A549 treated with CpdA at 1 μM for 4 hours (cell line): ENCODE results near the gene ABHD17C. TPM values are rescaled to one million over a fixed set of nuclear protein-coding genes. Genes with fewer than 3 reads are reported as not detected.

ENCODE experiments used
- total RNA-seq: library from RNA; stranded (reverse); fragments of 200-300 nt; extraction: Qiagen RNA extraction; gene quantifications from 5 replicates; pipeline ENCODE4 v1.2.3, GENCODE V29; 2022; ENCODE audit warnings: low read depth

Gene ABHD17C
- 42.0 to 48.0 TPM (median 45.9 TPM) in 5 replicates for total RNA-seq

DNA sequence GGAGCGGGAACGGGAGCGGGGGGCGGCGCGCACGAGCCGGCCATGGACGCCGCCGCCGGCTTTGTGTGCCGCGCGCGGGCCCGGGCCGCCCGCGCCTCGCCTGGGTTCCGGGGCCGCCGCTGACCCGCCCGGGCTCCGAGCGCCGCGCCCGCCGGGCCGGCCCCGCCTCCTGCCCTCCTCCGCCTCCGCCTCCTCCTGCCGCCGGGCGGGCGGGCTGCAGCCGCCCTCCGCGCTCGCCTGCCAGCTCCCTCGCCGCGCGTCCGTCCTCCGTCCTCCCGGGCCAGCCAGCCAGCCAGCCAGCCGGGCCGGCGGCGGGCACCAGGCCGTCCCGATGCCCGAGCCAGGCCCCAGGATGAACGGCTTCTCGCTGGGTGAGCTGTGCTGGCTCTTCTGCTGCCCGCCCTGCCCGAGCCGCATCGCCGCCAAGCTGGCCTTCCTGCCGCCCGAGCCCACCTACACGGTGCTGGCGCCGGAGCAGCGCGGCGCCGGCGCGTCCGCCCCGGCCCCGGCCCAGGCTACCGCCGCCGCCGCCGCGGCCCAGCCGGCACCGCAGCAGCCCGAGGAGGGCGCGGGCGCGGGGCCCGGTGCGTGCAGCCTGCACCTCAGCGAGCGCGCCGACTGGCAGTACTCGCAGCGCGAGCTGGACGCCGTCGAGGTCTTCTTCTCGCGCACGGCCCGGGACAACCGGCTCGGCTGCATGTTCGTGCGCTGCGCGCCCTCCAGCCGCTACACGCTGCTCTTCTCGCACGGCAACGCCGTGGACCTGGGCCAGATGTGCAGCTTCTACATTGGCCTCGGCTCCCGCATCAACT lies at the start of gene ABHD17C:
ABHD17C (plus strand) TSS at position 212 of the 812 bp plus-strand sequence; CDS start at position 332, 120 bp downstream.

GRCh38 chr15:80778964-80779657 lies 84.0 kb downstream of the ABHD17C start, which contains the start of gene CEMIP:
TSS of gene CEMIP (plus strand) at chr15:80779370. CDS start at chr15:80873880, 94,510 bp downstream.

Other genes with a start within 250 kb of the ABHD17C start
- gene CEMIP, start 84.1 kb downstream of the ABHD17C start, total RNA-seq: 2.2 to 3.0 TPM (median 2.4 TPM) in 5 replicates